CD14-positive monocyte (primary cell): Measurements from ENCODE around the gene BAAT. TPM values are rescaled to one million over a fixed set of nuclear protein-coding genes. Genes with fewer than 3 reads are reported as not detected.

Source experiments
- DNase-seq, 3 donors: peaks; one replicate each; pipeline ENCODE4 v3.0.0-alpha.2; 2011 to 2022
- H2AFZ ChIP-seq: 2 replicates; pipeline ENCODE4 v1.6.0; 2012; ENCODE audit warnings: mild to moderate bottlenecking, low read depth, low read length, inconsistent platforms; ENCODE audit not compliant: insufficient read depth, poor library complexity, severe bottlenecking
- H3K27ac ChIP-seq, 2 donors: 1 replicate in 1 of 2; 2 replicates in 1 of 2; pipeline ENCODE4 v1.5.1; 2012 to 2013; ENCODE audit warnings: low read length in 2 of 2, control low read depth in 1 of 2, inconsistent platforms in 1 of 2, low read depth in 1 of 2, mild to moderate bottlenecking in 1 of 2
- H3K27me3 ChIP-seq, 2 donors: one replicate each; pipeline versions ENCODE4 v1.6.0 to v1.6.1; 2011 to 2013; ENCODE audit warnings: low read length in 2 of 2; ENCODE audit not compliant: control insufficient read depth in 2 of 2, insufficient read depth in 2 of 2
- H3K36me3 ChIP-seq, 2 donors: replicated peaks in 1 of 2; 1 replicate in 1 of 2; 2 replicates in 1 of 2; pipeline versions ENCODE4 v1.5.1 to v1.6.1; 2012 to 2013; ENCODE audit warnings: low read length in 2 of 2, control low read depth in 1 of 2, inconsistent platforms in 1 of 2, mild to moderate bottlenecking in 1 of 2; ENCODE audit not compliant: insufficient read depth in 2 of 2, control insufficient read depth in 1 of 2
- H3K4me1 ChIP-seq, 2 donors: 1 replicate in 1 of 2; 2 replicates in 1 of 2; pipeline versions ENCODE4 v1.5.1 to v1.6.1; 2012 to 2013; ENCODE audit warnings: low read length in 2 of 2, control low read depth in 1 of 2, inconsistent platforms in 1 of 2, mild to moderate bottlenecking in 1 of 2, moderate library complexity in 1 of 2; ENCODE audit not compliant: insufficient read depth in 2 of 2, control insufficient read depth in 1 of 2
- H3K4me2 ChIP-seq: replicated peaks from 2 replicates; pipeline ENCODE3; 2012; ENCODE audit warnings: low read length, moderate library complexity, mild to moderate bottlenecking; ENCODE audit not compliant: poor library complexity, severe bottlenecking; ENCODE audit errors: extremely low read depth
- H3K4me3 ChIP-seq, 3 experiments: fragments of 200-600 bp in 1 of 3; sonication (generic) in 1 of 3; replicated peaks in 1 of 3; 1 replicate in 2 of 3; 2 replicates in 1 of 3; pipeline ENCODE4 v1.5.1; 2011 to 2013; ENCODE audit warnings: low read length in 3 of 3, mild to moderate bottlenecking in 3 of 3, control low read depth in 2 of 3, low read depth in 2 of 3, inconsistent platforms in 1 of 3, moderate library complexity in 1 of 3
- H3K79me2 ChIP-seq: 2 replicates; pipeline ENCODE4 v1.6.0; 2012; ENCODE audit warnings: mild to moderate bottlenecking, control low read depth, inconsistent platforms, low read length, moderate library complexity; ENCODE audit not compliant: insufficient read depth
- H3K9ac ChIP-seq: 2 replicates; pipeline ENCODE4 v1.6.0; 2017; ENCODE audit warnings: low read length, mild to moderate bottlenecking; ENCODE audit not compliant: insufficient read depth, poor library complexity, severe bottlenecking
- H3K9me3 ChIP-seq, 2 donors: replicated peaks in 1 of 2; 1 replicate in 1 of 2; 2 replicates in 1 of 2; pipeline versions ENCODE4 v1.5.1 to v1.6.1; 2012 to 2013; ENCODE audit warnings: low read length in 2 of 2, control low read depth in 1 of 2; ENCODE audit not compliant: control insufficient read depth in 1 of 2, insufficient read depth in 1 of 2
- H4K20me1 ChIP-seq: 2 replicates; pipeline ENCODE4 v1.6.0; 2012; ENCODE audit warnings: mild to moderate bottlenecking, low read length, control low read depth, moderate library complexity; ENCODE audit not compliant: insufficient read depth
- H3K27ac Mint-ChIP-seq, 7 donors: one replicate each; pipeline ENCODE4 v1.8.0; 2020; ENCODE audit warnings: mild to moderate bottlenecking in 7 of 7, mixed read lengths in 7 of 7, moderate library complexity in 6 of 7, inconsistent platforms in 2 of 7
- H3K27me3 Mint-ChIP-seq, 3 donors: one replicate each; pipeline ENCODE4 v1.8.0; 2021 to 2022; ENCODE audit warnings: low read depth in 3 of 3, mild to moderate bottlenecking in 3 of 3, mixed read lengths in 3 of 3, moderate library complexity in 3 of 3, inconsistent platforms in 1 of 3
- H3K36me3 Mint-ChIP-seq, 2 donors: one replicate each; pipeline ENCODE4 v1.8.0; 2020; ENCODE audit warnings: mixed read lengths in 2 of 2, inconsistent platforms in 1 of 2, mild to moderate bottlenecking in 1 of 2
- H3K4me1 Mint-ChIP-seq: one replicate; pipeline ENCODE4 v1.8.0; 2020; ENCODE audit warnings: mild to moderate bottlenecking, mixed read lengths
- H3K4me3 Mint-ChIP-seq, 2 donors: one replicate each; pipeline ENCODE4 v1.8.0; 2020; ENCODE audit warnings: mild to moderate bottlenecking in 2 of 2, mixed read lengths in 2 of 2, moderate library complexity in 1 of 2
- H3K9me3 Mint-ChIP-seq, 7 donors: one replicate each; pipeline ENCODE4 v1.8.0; 2020 to 2022; ENCODE audit warnings: mixed read lengths in 7 of 7, mild to moderate bottlenecking in 6 of 7, moderate library complexity in 6 of 7, inconsistent platforms in 2 of 7
- WGBS: methylation state at CpG from one replicate; pipeline ENCODE4 v1.1.5; 2013; ENCODE audit warnings: missing lambda C conversion rate; ENCODE audit not compliant: insufficient coverage; 5-methylcytosine and 5-hydroxymethylcytosine counted together
- intact Hi-C, 2 donors: fragments of 100-400 bp; cut with micrococcal nuclease; formaldehyde crosslinking; loops; one replicate each; pipeline versions ENCODE4 v1.15.0 to v1.15.1; 2023
- polyA plus RNA-seq, 3 donors: library from polyadenylated mRNA; depleted of rRNA in 1 of 3; unstranded in 2 of 3; stranded (reverse) in 1 of 3; fragments of 300-500 nt in 2 of 3; fragments of >200 nt in 1 of 3; fragmentation: Illumina TruSeq in 2 of 3; gene quantifications; 1 replicate in 2 of 3; 2 replicates in 1 of 3; pipeline ENCODE4 v1.2.3, GENCODE V29; 2012 to 2021
- TF ChIP-seq, protein P1 (sequence below): fragments of 200-600 bp; IDR thresholded peaks from one replicate; pipeline ENCODE4 v1.8.0; 2022; ENCODE audit warnings: antibody characterized with exemption, mild to moderate bottlenecking

BAAT gene
- polyA plus RNA-seq, 3 donors, result not detected

DNA sequence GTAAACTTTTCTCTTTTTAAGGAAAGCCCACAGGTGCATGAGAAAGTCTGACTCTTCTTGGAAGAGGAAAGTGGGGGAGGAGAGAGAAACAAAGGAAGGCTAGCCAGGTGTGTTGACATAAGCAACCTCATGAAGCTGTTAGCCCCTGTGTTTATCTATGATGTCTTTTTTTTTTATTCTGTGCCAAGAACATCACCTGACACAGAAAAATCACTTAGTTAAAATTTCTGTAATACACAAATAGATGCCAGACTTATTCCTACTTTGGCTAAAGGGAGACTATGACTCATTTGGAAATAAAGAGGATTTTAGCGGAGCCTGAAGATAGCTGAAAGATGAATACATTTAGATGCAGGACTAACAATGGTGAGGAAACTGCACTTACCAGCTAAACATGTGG is 58.3 kb downstream of the BAAT start:
- Histone ChIP-seq H3K4me1 (no peaks in the 10 kb centered on the region), H3K79me2 (no peaks in the 10 kb centered on the region), H3K27ac (no peak overlapping the region), H2AFZ (no peak overlapping the region), H3K9me3 (peaks cover 0 to 4% of the 10 kb centered on the region in 2 donors), H3K36me3 (no peaks in the 10 kb centered on the region), H3K4me3 (no peak overlapping the region), H4K20me1 (no peaks in the 10 kb centered on the region), H3K4me2 (no peak overlapping the region), H3K27me3 (no peaks in the 10 kb centered on the region), H3K9ac (no peak overlapping the region)
- H3K9me3 Mint-ChIP-seq, result peaks cover 4 to 14% (median 10%) of the 10 kb centered on the region in 7 donors
- H3K4me1 Mint-ChIP-seq, result no peaks in the 10 kb centered on the region
- no peaks in the 10 kb centered on the region for H3K36me3 Mint-ChIP-seq
- WGBS, result no CpG with 5 or more reads among the region's 1 CpG
- TF ChIP-seq, protein P1, sequence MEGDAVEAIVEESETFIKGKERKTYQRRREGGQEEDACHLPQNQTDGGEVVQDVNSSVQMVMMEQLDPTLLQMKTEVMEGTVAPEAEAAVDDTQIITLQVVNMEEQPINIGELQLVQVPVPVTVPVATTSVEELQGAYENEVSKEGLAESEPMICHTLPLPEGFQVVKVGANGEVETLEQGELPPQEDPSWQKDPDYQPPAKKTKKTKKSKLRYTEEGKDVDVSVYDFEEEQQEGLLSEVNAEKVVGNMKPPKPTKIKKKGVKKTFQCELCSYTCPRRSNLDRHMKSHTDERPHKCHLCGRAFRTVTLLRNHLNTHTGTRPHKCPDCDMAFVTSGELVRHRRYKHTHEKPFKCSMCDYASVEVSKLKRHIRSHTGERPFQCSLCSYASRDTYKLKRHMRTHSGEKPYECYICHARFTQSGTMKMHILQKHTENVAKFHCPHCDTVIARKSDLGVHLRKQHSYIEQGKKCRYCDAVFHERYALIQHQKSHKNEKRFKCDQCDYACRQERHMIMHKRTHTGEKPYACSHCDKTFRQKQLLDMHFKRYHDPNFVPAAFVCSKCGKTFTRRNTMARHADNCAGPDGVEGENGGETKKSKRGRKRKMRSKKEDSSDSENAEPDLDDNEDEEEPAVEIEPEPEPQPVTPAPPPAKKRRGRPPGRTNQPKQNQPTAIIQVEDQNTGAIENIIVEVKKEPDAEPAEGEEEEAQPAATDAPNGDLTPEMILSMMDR, result no peak
- DNase-seq, result no peak
- intact Hi-C loops, result no loop called here
- no peak overlapping the region for H3K4me3 Mint-ChIP-seq
- H3K27me3 Mint-ChIP-seq, result peaks cover 2 to 5% (median 4%) of the 10 kb centered on the region in 3 donors
- H3K27ac Mint-ChIP-seq, result no peak overlapping the region

DNA sequence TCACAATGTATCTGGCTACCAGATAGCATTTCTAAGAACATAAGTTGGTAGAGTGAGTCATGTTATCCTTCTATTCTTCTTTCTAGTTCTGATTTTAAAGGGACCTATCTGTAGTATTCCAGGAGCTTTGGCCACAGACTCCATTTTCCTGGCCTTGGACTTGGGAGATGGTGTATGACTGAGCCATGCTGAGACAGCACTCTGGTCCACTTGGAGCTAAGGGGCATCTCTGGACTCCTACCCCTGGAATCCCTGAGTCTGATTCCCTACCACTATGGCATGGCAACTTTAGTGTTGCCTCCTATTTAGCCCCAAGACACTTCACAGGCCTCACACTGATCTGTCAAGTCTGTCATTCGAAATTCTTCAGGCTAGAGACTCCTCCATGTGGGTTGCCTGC is 58.8 kb downstream of the BAAT start:
- H3K27me3 ChIP-seq, result no peaks in the 10 kb centered on the region

More for the DNA sequence above, 58.8 kb downstream of the BAAT start:
- H3K36me3 Mint-ChIP-seq, result no peaks in the 10 kb centered on the region
- Histone ChIP-seq H3K4me3 (no peak overlapping the region), H3K4me2 (no peak overlapping the region), H3K79me2 (no peaks in the 10 kb centered on the region), H3K9ac (no peak overlapping the region), H2AFZ (no peak overlapping the region), H3K9me3 (peaks cover 0 to 4% of the 10 kb centered on the region in 2 donors), H3K27ac (no peak overlapping the region), H4K20me1 (no peaks in the 10 kb centered on the region), H3K36me3 (no peaks in the 10 kb centered on the region), H3K4me1 (no peaks in the 10 kb centered on the region)
- WGBS, result 100% methylated on average over 1 of the region's 1 CpG
- no peak overlapping the region for H3K4me3 Mint-ChIP-seq
- TF ChIP-seq, protein P1, result no peak
- H3K27ac Mint-ChIP-seq, result no peak overlapping the region
- no peak for DNase-seq
- H3K27me3 Mint-ChIP-seq, result peaks cover 2 to 6% (median 5%) of the 10 kb centered on the region in 3 donors
- H3K9me3 Mint-ChIP-seq, result peaks cover 4 to 14% (median 10%) of the 10 kb centered on the region in 7 donors
- intact Hi-C loops, result no loop called here
- H3K4me1 Mint-ChIP-seq, result no peaks in the 10 kb centered on the region
